Endothelial cell (in vitro differentiated cells): ENCODE results near the gene PANK3. TPM values are rescaled to one million over a fixed set of nuclear protein-coding genes. Genes with fewer than 3 reads are reported as not detected.

Experiments used
- DNase-seq: peaks from one replicate; pipeline ENCODE4 v3.0.0; 2021; ENCODE audit warnings: low spot score
- H3K27ac Mint-ChIP-seq: one replicate; pipeline ENCODE4 v1.8.0; 2021; ENCODE audit warnings: mixed read lengths, inconsistent platforms; ENCODE audit not compliant: unreplicated experiment
- H3K27me3 Mint-ChIP-seq: one replicate; pipeline ENCODE4 v1.8.0; 2021; ENCODE audit warnings: mild to moderate bottlenecking, moderate library complexity, mixed read lengths, inconsistent platforms; ENCODE audit not compliant: unreplicated experiment
- H3K36me3 Mint-ChIP-seq: one replicate; pipeline ENCODE4 v1.8.0; 2021; ENCODE audit warnings: mild to moderate bottlenecking, low read depth, mixed read lengths, inconsistent platforms; ENCODE audit not compliant: unreplicated experiment
- H3K4me1 Mint-ChIP-seq: one replicate; pipeline ENCODE4 v1.8.0; 2021; ENCODE audit warnings: mild to moderate bottlenecking, mixed read lengths, inconsistent platforms; ENCODE audit not compliant: unreplicated experiment
- H3K4me3 Mint-ChIP-seq: one replicate; pipeline ENCODE4 v1.8.0; 2021; ENCODE audit warnings: mild to moderate bottlenecking, mixed read lengths, inconsistent platforms; ENCODE audit not compliant: unreplicated experiment
- H3K9me3 Mint-ChIP-seq: one replicate; pipeline ENCODE4 v1.8.0; 2021; ENCODE audit warnings: mixed read lengths, inconsistent platforms; ENCODE audit not compliant: unreplicated experiment
- total RNA-seq: library from RNA; stranded (reverse); fragmentation: NEBNext Ultra II Directional; extraction: Animal tissue kit (Norgen Biotek cat#: 25700); gene quantifications from one replicate; pipeline ENCODE4 v1.2.1, GENCODE V29; 2021; ENCODE audit not compliant: unreplicated experiment
- TF ChIP-seq, protein P1 (sequence below): fragments of 200-600 bp; sonication (generic); IDR thresholded peaks from one replicate; pipeline ENCODE4 v1.5.0; 2021; ENCODE audit warnings: antibody characterized with exemption; ENCODE audit not compliant: unreplicated experiment

PANK3 gene
- total RNA-seq, 1 donor from 2014 or later: 103 TPM

DNA sequence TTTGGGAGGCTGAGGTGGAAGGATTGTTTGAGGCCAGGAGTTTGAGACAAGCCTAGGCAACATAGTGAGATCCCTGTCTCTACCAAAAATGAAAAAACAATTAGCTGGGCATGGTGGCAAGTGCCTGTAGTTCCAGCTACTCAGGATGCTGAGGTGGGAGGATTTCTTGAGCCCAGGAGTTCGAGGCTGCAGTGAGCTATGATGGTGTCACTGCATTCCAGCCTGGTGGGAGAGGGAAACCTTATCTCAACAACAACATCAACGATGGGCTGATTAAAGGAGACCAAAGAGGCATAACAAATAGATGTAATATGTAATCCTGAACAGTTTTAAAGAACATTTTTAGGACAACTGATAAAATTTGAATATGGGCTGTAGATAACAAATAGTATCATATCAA lies 34.2 kb upstream of the PANK3 start:
- Mint-ChIP-seq H3K9me3 (no peaks in the 10 kb centered on the region), H3K27ac (no peak overlapping the region), H3K27me3 (peaks cover 3% of the 10 kb centered on the region), H3K4me3 (no peak overlapping the region), H3K4me1 (no peaks in the 10 kb centered on the region), H3K36me3 (no peaks in the 10 kb centered on the region)
- TF ChIP-seq, protein P1, sequence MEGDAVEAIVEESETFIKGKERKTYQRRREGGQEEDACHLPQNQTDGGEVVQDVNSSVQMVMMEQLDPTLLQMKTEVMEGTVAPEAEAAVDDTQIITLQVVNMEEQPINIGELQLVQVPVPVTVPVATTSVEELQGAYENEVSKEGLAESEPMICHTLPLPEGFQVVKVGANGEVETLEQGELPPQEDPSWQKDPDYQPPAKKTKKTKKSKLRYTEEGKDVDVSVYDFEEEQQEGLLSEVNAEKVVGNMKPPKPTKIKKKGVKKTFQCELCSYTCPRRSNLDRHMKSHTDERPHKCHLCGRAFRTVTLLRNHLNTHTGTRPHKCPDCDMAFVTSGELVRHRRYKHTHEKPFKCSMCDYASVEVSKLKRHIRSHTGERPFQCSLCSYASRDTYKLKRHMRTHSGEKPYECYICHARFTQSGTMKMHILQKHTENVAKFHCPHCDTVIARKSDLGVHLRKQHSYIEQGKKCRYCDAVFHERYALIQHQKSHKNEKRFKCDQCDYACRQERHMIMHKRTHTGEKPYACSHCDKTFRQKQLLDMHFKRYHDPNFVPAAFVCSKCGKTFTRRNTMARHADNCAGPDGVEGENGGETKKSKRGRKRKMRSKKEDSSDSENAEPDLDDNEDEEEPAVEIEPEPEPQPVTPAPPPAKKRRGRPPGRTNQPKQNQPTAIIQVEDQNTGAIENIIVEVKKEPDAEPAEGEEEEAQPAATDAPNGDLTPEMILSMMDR: no peak
- DNase-seq: no peak

DNA sequence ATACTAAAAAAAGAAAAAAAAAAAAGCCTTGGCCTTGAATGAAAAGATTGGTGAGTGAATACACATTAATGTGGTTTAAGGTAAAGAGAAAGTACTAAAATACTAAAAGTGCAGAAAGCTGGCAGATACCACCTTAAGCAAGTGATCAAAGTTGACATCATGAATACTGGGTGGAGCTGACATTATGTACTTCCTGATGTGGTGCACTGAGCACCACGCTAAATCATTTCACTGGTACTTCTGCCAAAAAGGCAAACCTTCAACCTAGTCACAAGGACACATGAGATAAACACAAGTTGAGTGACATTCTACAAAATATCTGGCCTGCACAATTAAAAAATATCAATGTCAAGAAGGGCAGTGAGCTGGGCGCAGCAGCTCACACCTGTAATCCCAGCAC lies 33.8 kb upstream of the PANK3 start:
- no peaks in the 10 kb centered on the region for H3K36me3 Mint-ChIP-seq
- H3K27me3 Mint-ChIP-seq: peaks cover 3% of the 10 kb centered on the region
- TF ChIP-seq, protein P1: no peak
- H3K9me3 Mint-ChIP-seq: no peaks in the 10 kb centered on the region
- no peak overlapping the region for H3K27ac Mint-ChIP-seq
- H3K4me1 Mint-ChIP-seq: no peaks in the 10 kb centered on the region
- no peak for DNase-seq
- H3K4me3 Mint-ChIP-seq: no peak overlapping the region

DNA sequence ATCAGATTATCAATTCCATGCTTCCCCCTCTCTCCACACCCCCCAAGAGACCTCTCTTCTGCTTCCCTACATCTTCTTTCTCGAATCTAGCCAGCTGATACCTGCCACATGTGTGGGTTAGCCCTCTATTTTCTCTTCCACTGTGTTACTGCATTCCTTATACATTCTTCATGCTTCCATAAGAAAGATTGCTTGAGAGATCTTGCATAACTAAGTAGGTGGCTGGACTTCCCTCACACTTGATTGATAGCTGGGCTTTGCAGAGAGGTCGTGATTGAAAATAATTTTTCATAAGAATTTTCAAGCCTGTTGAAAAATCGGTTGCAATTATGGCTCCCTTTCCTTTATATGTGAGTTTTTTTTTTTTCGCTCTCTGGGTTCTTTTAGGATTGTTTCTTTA lies 33.0 kb upstream of the PANK3 start:
- no peak for DNase-seq
- TF ChIP-seq, protein P1: no peak
- H3K27me3 Mint-ChIP-seq: peaks cover 3% of the 10 kb centered on the region

DNA sequence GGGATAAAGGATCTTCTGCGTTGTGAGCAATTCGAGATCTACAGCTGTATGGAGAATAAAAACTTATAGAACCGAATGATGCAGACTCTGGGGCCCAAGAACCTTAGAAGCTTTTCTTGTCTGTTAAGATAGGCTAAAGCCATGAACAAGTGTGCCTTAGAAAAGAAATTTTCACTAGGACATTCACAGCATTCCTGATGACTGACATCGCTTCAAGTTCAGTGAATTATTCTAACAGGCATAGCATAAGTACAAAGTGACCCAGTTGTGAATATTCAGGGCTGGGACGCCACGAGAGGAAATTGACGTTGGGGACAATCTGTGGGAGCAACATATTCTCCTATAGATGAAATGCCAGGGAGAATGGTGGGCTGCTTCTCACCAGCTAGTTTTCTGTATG lies 32.0 kb upstream of the PANK3 start:
- Mint-ChIP-seq H3K27ac (no peak overlapping the region), H3K4me1 (no peaks in the 10 kb centered on the region)

More for the DNA sequence above, 33.0 kb upstream of the PANK3 start:
- H3K4me1 Mint-ChIP-seq: no peaks in the 10 kb centered on the region
- no peak overlapping the region for H3K4me3 Mint-ChIP-seq
- H3K27ac Mint-ChIP-seq: no peak overlapping the region
- no peaks in the 10 kb centered on the region for H3K36me3 Mint-ChIP-seq
- H3K9me3 Mint-ChIP-seq: no peaks in the 10 kb centered on the region

DNA sequence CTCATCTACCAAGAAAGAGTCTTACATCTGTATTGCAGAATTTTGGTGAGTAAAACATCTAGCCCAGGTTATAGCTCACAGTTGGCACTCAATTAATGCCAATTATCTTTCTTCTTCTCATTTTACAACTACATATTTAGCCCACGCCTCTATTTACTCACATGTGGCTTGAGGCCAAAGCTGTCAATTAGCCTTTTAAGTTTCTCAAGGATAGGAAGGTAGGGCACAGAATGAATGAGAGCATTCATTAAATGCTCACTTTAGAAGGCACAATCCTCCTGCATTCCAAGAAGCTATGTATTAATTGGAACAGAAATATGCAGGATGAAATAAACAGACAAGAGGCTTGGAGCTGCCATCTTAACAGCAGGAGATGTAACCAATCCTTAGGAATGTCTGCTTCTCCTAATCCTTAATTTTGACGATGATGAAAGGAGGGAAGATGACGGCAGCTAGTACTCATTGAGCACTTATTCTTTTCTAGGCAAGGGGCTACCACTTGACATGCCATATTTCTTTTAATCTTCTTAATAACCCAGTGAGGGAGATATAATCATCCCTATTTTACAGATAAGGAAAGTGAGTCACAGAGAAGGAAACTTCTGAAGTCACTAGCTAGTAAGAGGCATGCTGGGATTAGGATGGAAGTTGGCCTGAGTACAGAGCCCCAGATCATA lies 30.8 kb upstream of the PANK3 start:
- Mint-ChIP-seq H3K27ac (no peak overlapping the region), H3K27me3 (no peaks in the 10 kb centered on the region), H3K36me3 (no peaks in the 10 kb centered on the region), H3K9me3 (no peaks in the 10 kb centered on the region), H3K4me3 (no peak overlapping the region), H3K4me1 (no peaks in the 10 kb centered on the region)
- TF ChIP-seq, protein P1: no peak
- DNase-seq: no peak

More for the DNA sequence above, 32.0 kb upstream of the PANK3 start:
- no peak for DNase-seq
- TF ChIP-seq, protein P1: no peak
- Mint-ChIP-seq H3K36me3 (no peaks in the 10 kb centered on the region), H3K4me3 (no peak overlapping the region), H3K27me3 (peaks cover 3% of the 10 kb centered on the region), H3K9me3 (no peaks in the 10 kb centered on the region)
